SH-SY5Y (cell line): ENCODE results near the gene TTC21B.

Experiments used
- GATA2 ChIP-seq: IDR thresholded peaks from 2 replicates; pipeline ENCODE4 v1.6.1; 2011; ENCODE audit warnings: mild to moderate bottlenecking, low read depth, low read length
- GATA3 ChIP-seq: IDR thresholded peaks from 2 replicates; pipeline ENCODE4 v1.6.1; 2011; ENCODE audit warnings: low read depth, mild to moderate bottlenecking, low read length, moderate library complexity

GRCh38 chr2:165895974-165896373 is 57.6 kb downstream of the TTC21B start:
- no peak for TF ChIP-seq GATA3
- no peak for TF ChIP-seq GATA2
